GM13976 (cell line): ENCODE results near the gene DDX50.
"Not testable (repeated sequence)": the region's sequence is repeated elsewhere in the genome, so short reads cannot be mapped to it uniquely, and the experiment has no call there.

Experiments used
- DNase-seq: peaks from one replicate; pipeline ENCODE4 v3.0.0; 2012; ENCODE audit warnings: low spot score
- CTCF ChIP-seq: IDR thresholded peaks from 2 replicates; pipeline ENCODE4 v1.5.1; 2012; ENCODE audit warnings: borderline replicate concordance, mild to moderate bottlenecking; ENCODE audit not compliant: insufficient read depth; ENCODE audit errors: extremely low read depth, missing control alignments, control extremely low read depth
- in situ Hi-C: fragments of 300-500 bp; cut with MboI; formaldehyde crosslinking; loops from one replicate; pipeline ENCODE4 v1.12.0; 2022; ENCODE audit warnings: low sequenced_read_pairs, mixed read lengths, inconsistent platforms; ENCODE audit not compliant: unreplicated experiment

DDX50 gene

DNA sequence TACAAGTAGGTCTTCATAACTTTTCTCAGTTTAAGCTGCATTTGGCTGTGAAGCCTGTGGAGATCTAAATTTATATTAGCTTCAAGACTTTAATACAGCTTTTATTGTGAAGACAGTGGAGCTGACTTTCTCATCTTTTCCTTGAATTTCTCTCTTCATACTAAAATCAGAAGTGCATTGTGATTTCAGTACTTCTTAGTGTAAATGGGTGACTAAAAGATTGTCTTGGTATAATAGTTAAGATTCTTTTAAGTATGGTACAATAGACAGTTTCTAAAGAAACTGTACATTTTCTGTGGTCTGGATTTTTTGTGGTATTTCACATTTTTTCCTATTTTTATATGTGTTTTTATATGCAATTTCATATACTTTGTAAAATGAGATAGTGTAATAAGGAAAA, 33.9 kb downstream of the DDX50 start:
- in situ Hi-C loops: no loop called here
- no peak for DNase-seq
- TF ChIP-seq CTCF: no peak

- DNase-seq: no peak
- no peak for TF ChIP-seq CTCF
- in situ Hi-C loops: no loop called here
Measured at GRCh38 chr10:68938117-68938516, 37.0 kb downstream of the DDX50 start.

DNA sequence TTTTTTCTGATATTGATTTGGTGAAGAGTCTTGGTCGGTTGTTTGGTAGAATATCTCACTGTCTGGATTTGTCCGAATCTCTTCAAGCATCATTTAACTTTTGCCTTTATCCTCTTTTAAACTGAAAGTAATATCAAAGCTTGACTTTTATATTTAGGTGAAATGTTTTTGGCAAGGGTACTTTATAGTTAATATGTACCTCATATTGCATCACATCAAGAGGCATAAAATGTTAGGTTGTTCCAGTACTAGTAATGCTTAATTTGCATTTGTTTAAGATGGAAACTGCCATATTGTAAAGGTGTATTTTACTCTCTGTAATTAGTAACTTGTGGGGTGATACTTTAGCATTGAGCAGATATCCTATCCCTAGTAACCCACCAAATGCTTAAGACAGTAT, 37.8 kb downstream of the DDX50 start:
- TF ChIP-seq CTCF: no peak
- DNase-seq: no peak
- in situ Hi-C loops: no loop called here

GRCh38 chr10:68940917-68941316, 39.8 kb downstream of the DDX50 start:
- in situ Hi-C loops, DNase-seq: not testable (repeated sequence)

GRCh38 chr10:68950598-68950997, 49.5 kb downstream of the DDX50 start:
- no peak for DNase-seq
- in situ Hi-C loops: no loop called here
- no peak for TF ChIP-seq CTCF

GRCh38 chr10:68954904-68955303, 53.8 kb downstream of the DDX50 start:
- TF ChIP-seq CTCF: no peak
- in situ Hi-C loops: no loop called here

DNA sequence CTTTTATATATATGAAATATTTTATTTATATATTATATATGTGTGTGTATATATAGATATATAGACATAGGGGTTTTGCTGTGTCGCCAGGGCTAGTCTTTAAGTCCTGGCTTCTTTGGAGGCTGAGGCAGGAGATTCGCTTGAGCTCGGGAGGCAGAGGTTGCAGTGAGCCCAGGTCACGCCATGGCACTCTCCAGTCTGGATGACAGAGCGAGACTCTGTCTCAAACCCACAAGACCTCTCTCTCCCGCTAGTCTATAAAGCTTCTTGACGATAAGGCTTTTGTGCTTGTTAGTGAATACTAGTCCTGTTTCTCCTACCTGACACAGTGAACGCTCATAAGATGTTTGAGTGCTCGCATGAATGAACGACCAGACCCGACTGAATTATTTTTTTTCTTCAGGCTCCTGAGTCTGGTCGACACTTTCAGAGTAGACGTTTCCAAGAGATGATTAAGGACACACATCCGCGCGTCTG, 54.3 kb downstream of the DDX50 start:
- no peak for TF ChIP-seq CTCF
- in situ Hi-C loops: no loop called here
- no peak for DNase-seq

More at GRCh38 chr10:68954904-68955303, 53.8 kb downstream of the DDX50 start:
- DNase-seq: no peak
